Ishikawa (cell line): ENCODE data around the gene HSD11B2.

Source experiments
- CEBPB ChIP-seq: IDR thresholded peaks from 2 replicates; pipeline ENCODE4 v1.6.1; 2012
- YY1 ChIP-seq: IDR thresholded peaks from 2 replicates; pipeline ENCODE4 v1.6.1; 2012; ENCODE audit warnings: low read depth
- TF ChIP-seq, protein P1 (sequence below): IDR thresholded peaks from 2 replicates; pipeline ENCODE4 v1.6.1; 2012
- TF ChIP-seq, protein P2 (sequence below): IDR thresholded peaks from 2 replicates; pipeline ENCODE4 v1.6.1; 2012

- no peak for TF ChIP-seq CEBPB
- TF ChIP-seq YY1: no peak
- TF ChIP-seq, protein P1, sequence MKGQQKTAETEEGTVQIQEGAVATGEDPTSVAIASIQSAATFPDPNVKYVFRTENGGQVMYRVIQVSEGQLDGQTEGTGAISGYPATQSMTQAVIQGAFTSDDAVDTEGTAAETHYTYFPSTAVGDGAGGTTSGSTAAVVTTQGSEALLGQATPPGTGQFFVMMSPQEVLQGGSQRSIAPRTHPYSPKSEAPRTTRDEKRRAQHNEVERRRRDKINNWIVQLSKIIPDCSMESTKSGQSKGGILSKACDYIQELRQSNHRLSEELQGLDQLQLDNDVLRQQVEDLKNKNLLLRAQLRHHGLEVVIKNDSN: no peak
- TF ChIP-seq, protein P2, sequence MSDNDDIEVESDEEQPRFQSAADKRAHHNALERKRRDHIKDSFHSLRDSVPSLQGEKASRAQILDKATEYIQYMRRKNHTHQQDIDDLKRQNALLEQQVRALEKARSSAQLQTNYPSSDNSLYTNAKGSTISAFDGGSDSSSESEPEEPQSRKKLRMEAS: no peak
These were observed 35.8 kb upstream of the HSD11B2 start for GRCh38 chr16:67395105-67395457.
